Liver (tissue), 9 donors: Measurements from ENCODE around the gene EDIL3. TPM values are rescaled to one million over a fixed set of nuclear protein-coding genes. Genes with fewer than 3 reads are reported as not detected.
A peak's percentile ranks its signal among the peaks of the same experiment; 100 is the strongest.

ENCODE experiments used
- DNase-seq: peaks from one replicate; pipeline ENCODE4 v3.0.0-alpha.2; 2017; ENCODE audit warnings: low spot score
- H3K27ac ChIP-seq, 2 donors: one replicate each; pipeline ENCODE4 v1.7.0; 2013; ENCODE audit warnings: inconsistent platforms in 2 of 2, low read length in 2 of 2, control low read depth in 1 of 2, low read depth in 1 of 2, mild to moderate bottlenecking in 1 of 2
- H3K27me3 ChIP-seq, 4 donors: one replicate each; pipeline versions ENCODE4 v1.6.1 to v1.7.0; 2013; ENCODE audit warnings: low read length in 3 of 4, inconsistent platforms in 1 of 4, mild to moderate bottlenecking in 1 of 4, moderate library complexity in 1 of 4; ENCODE audit not compliant: control insufficient read depth in 4 of 4, insufficient read depth in 4 of 4
- H3K36me3 ChIP-seq, 4 donors: one replicate each; pipeline versions ENCODE4 v1.6.1 to v1.7.0; 2013; ENCODE audit warnings: low read length in 3 of 4, mild to moderate bottlenecking in 3 of 4, low read depth in 1 of 4, moderate library complexity in 1 of 4; ENCODE audit not compliant: control insufficient read depth in 4 of 4, insufficient read depth in 3 of 4
- H3K4me1 ChIP-seq, 4 donors: one replicate each; pipeline versions ENCODE4 v1.6.1 to v1.7.0; 2013; ENCODE audit warnings: low read length in 3 of 4, mild to moderate bottlenecking in 3 of 4, moderate library complexity in 1 of 4; ENCODE audit not compliant: control insufficient read depth in 4 of 4, insufficient read depth in 4 of 4
- H3K4me3 ChIP-seq, 3 donors: one replicate each; pipeline versions ENCODE4 v1.6.1 to v1.7.0; 2013; ENCODE audit warnings: low read length in 3 of 3, control low read depth in 1 of 3, low read depth in 1 of 3, mild to moderate bottlenecking in 1 of 3
- H3K9ac ChIP-seq, 2 donors: one replicate each; pipeline ENCODE4 v1.7.0; 2013; ENCODE audit warnings: low read length in 2 of 2, mild to moderate bottlenecking in 2 of 2, moderate library complexity in 2 of 2, control low read depth in 1 of 2, low read depth in 1 of 2
- H3K9me3 ChIP-seq, 4 donors: one replicate each; pipeline versions ENCODE4 v1.6.1 to v1.7.0; 2013; ENCODE audit warnings: low read length in 3 of 4; ENCODE audit not compliant: control insufficient read depth in 4 of 4
- ATF3 ChIP-seq: IDR thresholded peaks from 2 replicates; pipeline ENCODE4 v1.6.1; 2016; ENCODE audit warnings: antibody characterized with exemption
- CTCF ChIP-seq: fragments of 150-350 bp; IDR thresholded peaks from 2 replicates; pipeline ENCODE4 v1.5.1; 2017; ENCODE audit warnings: improper control_type of control experiment, low read depth, low read length; ENCODE audit not compliant: missing input control
- EGR1 ChIP-seq, 2 donors: IDR thresholded peaks; 2 replicates each; pipeline ENCODE4 v1.6.1; 2016 to 2018; ENCODE audit warnings: antibody characterized with exemption in 2 of 2, low read depth in 2 of 2
- FOXA1 ChIP-seq: IDR thresholded peaks from 2 replicates; pipeline ENCODE4 v1.6.1; 2016; ENCODE audit warnings: antibody characterized with exemption
- FOXA2 ChIP-seq: IDR thresholded peaks from 2 replicates; pipeline ENCODE4 v1.6.1; 2016; ENCODE audit warnings: antibody characterized with exemption
- GABPA ChIP-seq, 2 donors: IDR thresholded peaks in 1 of 2; conservative IDR thresholded peaks in 1 of 2; 2 replicates each; pipeline ENCODE4 v1.6.1; 2016; ENCODE audit warnings: antibody characterized with exemption in 2 of 2, mild to moderate bottlenecking in 1 of 2, moderate library complexity in 1 of 2
- HNF4A ChIP-seq, 2 donors: conservative IDR thresholded peaks; 2 replicates each; pipeline ENCODE4 v1.6.1; 2016; ENCODE audit warnings: antibody characterized with exemption in 2 of 2, mild to moderate bottlenecking in 2 of 2
- HNF4G ChIP-seq: IDR thresholded peaks from 2 replicates; pipeline ENCODE4 v1.6.1; 2016; ENCODE audit warnings: antibody characterized with exemption
- JUND ChIP-seq, 2 donors: IDR thresholded peaks; 2 replicates each; pipeline ENCODE4 v1.6.1; 2016; ENCODE audit warnings: antibody characterized with exemption in 2 of 2
- MAX ChIP-seq: IDR thresholded peaks from 2 replicates; pipeline ENCODE4 v1.6.1; 2016; ENCODE audit warnings: antibody characterized with exemption
- NR2F2 ChIP-seq: IDR thresholded peaks from 2 replicates; pipeline ENCODE4 v1.6.1; 2016; ENCODE audit warnings: antibody characterized with exemption
- RAD21 ChIP-seq, 2 donors: IDR thresholded peaks; 2 replicates each; pipeline ENCODE4 v1.6.1; 2016; ENCODE audit warnings: antibody characterized with exemption in 2 of 2, mild to moderate bottlenecking in 2 of 2
- REST ChIP-seq: IDR thresholded peaks from 2 replicates; pipeline ENCODE4 v1.6.1; 2016; ENCODE audit warnings: antibody characterized with exemption, mild to moderate bottlenecking
- RXRA ChIP-seq, 2 donors: IDR thresholded peaks; 2 replicates each; pipeline ENCODE4 v1.6.1; 2017 to 2018; ENCODE audit warnings: antibody characterized with exemption in 2 of 2, mild to moderate bottlenecking in 1 of 2
- SP1 ChIP-seq: IDR thresholded peaks from 2 replicates; pipeline ENCODE4 v1.6.1; 2018; ENCODE audit warnings: antibody characterized with exemption, mild to moderate bottlenecking
- TAF1 ChIP-seq: conservative IDR thresholded peaks from 2 replicates; pipeline ENCODE4 v1.6.1; 2016; ENCODE audit warnings: antibody characterized with exemption, mild to moderate bottlenecking
- YY1 ChIP-seq: IDR thresholded peaks from 2 replicates; pipeline ENCODE4 v1.6.1; 2016; ENCODE audit warnings: antibody characterized with exemption, mild to moderate bottlenecking
- ZBTB33 ChIP-seq: IDR thresholded peaks from 2 replicates; pipeline ENCODE4 v1.6.1; 2016; ENCODE audit warnings: antibody characterized with exemption
- WGBS: extraction: QIAGEN DNeasy Blood & Tissue Kit; methylation state at CpG from one replicate; pipeline ENCODE4 v1.1.7; 2013; 5-methylcytosine and 5-hydroxymethylcytosine counted together
- polyA plus RNA-seq, 2 donors: library from polyadenylated mRNA; stranded (reverse) in 1 of 2; unstranded in 1 of 2; fragments of 200-250 nt in 1 of 2; fragments of >200 nt in 1 of 2; fragmentation: Nextera tagmentation in 1 of 2; extraction: Ambion mirVana in 1 of 2; gene quantifications; one replicate each; pipeline versions ENCODE4 v1.2.1 to v1.2.3, GENCODE V29; 2013 to 2015
- total RNA-seq, 2 donors: library from RNA; depleted of rRNA; stranded (reverse); fragments of >200 nt; gene quantifications; one replicate each; pipeline ENCODE4 v1.2.3, GENCODE V29; 2014
- donor health status: healthy.
- donor health status: healthy.
- donor health status: healthy.
- donor health status: healthy.
- donor health status: healthy.

Gene EDIL3
- total RNA-seq (10 to 100 TPM in 1 of 2 donors, 1 to 10 TPM in 1; 1.2 to 12.0 TPM), polyA plus RNA-seq (under 1 TPM; 0.33 to 0.35 TPM)

GRCh38 chr5:84384604-84385575 lies at the start of gene EDIL3:
EDIL3 (minus strand) TSS chr5:84384880; CDS start chr5:84384374, 506 bp downstream.
- Histone ChIP-seq H3K4me1 (peaks cover 4 to 32% (median 17%) of the 10 kb centered on the region in 4 donors), H3K27ac (no peak within 1 kb of the TSS), H3K27me3 (peaks cover 2 to 11% (median 4%) of the 10 kb centered on the region in 4 donors), H3K9me3 (no peaks in the 10 kb centered on the region), H3K4me3 (peak within 1 kb of the TSS in 2 of 3 donors; percentile 14 to 51), H3K36me3 (no peaks in the 10 kb centered on the region), H3K9ac (no peak within 1 kb of the TSS)
- 2% methylated on average over 54 of the region's 54 CpGs for WGBS
- peak; percentile 34 for DNase-seq
- no peak for TF ChIP-seq HNF4A (conservative IDR thresholded peaks at IDR 0.05)
- TF ChIP-seq JUND (IDR thresholded peaks at IDR 0.05): no peak
- TF ChIP-seq YY1: no peak
- no peak for TF ChIP-seq SP1
- TF ChIP-seq HNF4G: no peak
- TF ChIP-seq ZBTB33: no peak
- no peak for TF ChIP-seq MAX
- no peak for TF ChIP-seq NR2F2
- no peak for TF ChIP-seq RXRA (IDR thresholded peaks at IDR 0.05)
- TF ChIP-seq CTCF: no peak
- TF ChIP-seq FOXA1: no peak
- no peak for TF ChIP-seq EGR1 (IDR thresholded peaks at IDR 0.05; ENCODE audit: low read depth in 2 of 2)
- TF ChIP-seq TAF1: no peak
- TF ChIP-seq FOXA2: no peak
- TF ChIP-seq REST: no peak
- TF ChIP-seq ATF3: no peak
- no peak for TF ChIP-seq GABPA (IDR thresholded peaks at IDR 0.05 in 1 of 2, conservative IDR thresholded peaks at IDR 0.05 in 1 of 2)
- TF ChIP-seq RAD21 (IDR thresholded peaks at IDR 0.05): no peak
